IPS-18a (cell line): ENCODE data around the gene SLX4IP.

ENCODE experiments used
- H3K27ac ChIP-seq: one replicate; pipeline ENCODE4 v1.5.1; 2013; ENCODE audit warnings: low read length
- H3K27me3 ChIP-seq: one replicate; pipeline ENCODE4 v1.6.1; 2013; ENCODE audit warnings: mild to moderate bottlenecking, low read length; ENCODE audit not compliant: control insufficient read depth, insufficient read depth
- H3K36me3 ChIP-seq: one replicate; pipeline ENCODE4 v1.6.1; 2013; ENCODE audit warnings: low read depth, low read length; ENCODE audit not compliant: control insufficient read depth
- H3K4me1 ChIP-seq: one replicate; pipeline ENCODE4 v1.6.1; 2013; ENCODE audit warnings: low read depth, low read length; ENCODE audit not compliant: control insufficient read depth
- H3K4me3 ChIP-seq: one replicate; pipeline ENCODE4 v1.5.1; 2013; ENCODE audit warnings: low read length
- H3K9ac ChIP-seq: one replicate; pipeline ENCODE4 v1.6.1; 2013; ENCODE audit warnings: mild to moderate bottlenecking, low read length, moderate library complexity
- H3K9me3 ChIP-seq: one replicate; pipeline ENCODE4 v1.6.1; 2013; ENCODE audit warnings: low read depth, low read length; ENCODE audit not compliant: control insufficient read depth

Gene SLX4IP

GRCh38 chr20:10524643-10525042 is 89.5 kb downstream of the SLX4IP start:
- H3K27me3 ChIP-seq = no peaks in the 10 kb centered on the region
- no peak overlapping the region for H3K4me3 ChIP-seq
- H3K27ac ChIP-seq = no peak overlapping the region

GRCh38 chr20:10527781-10528180 is 92.7 kb downstream of the SLX4IP start:
- H3K9ac ChIP-seq = no peak overlapping the region
- H3K27ac ChIP-seq = no peak overlapping the region
- H3K4me1 ChIP-seq = peaks cover 18% of the 10 kb centered on the region
- H3K27me3 ChIP-seq = no peaks in the 10 kb centered on the region
- H3K4me3 ChIP-seq = no peak overlapping the region
- no peaks in the 10 kb centered on the region for H3K9me3 ChIP-seq
- H3K36me3 ChIP-seq = no peaks in the 10 kb centered on the region

More at GRCh38 chr20:10524643-10525042, 89.5 kb downstream of the SLX4IP start:
- Histone ChIP-seq H3K9ac (no peak overlapping the region), H3K4me1 (peaks cover 32% of the 10 kb centered on the region), H3K9me3 (no peaks in the 10 kb centered on the region), H3K36me3 (no peaks in the 10 kb centered on the region)

DNA sequence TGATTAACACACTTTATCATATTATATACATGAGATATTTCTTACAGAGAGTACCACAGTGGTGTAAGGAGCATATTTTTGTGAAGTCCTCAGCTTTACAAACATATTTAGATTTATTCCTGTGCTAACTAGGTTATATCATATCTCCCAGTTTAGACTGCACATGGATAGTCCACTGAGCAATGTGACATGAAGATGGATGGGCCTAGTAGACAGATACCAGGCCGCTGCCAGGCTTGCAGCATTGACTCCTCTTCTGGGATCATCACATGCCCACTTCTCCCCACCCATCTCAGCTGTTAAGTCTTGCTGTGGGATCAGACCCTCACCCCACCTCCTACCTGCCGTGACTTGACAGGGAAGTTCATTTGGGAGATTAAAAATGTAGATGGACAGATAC is 95.8 kb downstream of the SLX4IP start:
- H3K4me3 ChIP-seq = no peak overlapping the region
- H3K9ac ChIP-seq = no peak overlapping the region
- H3K4me1 ChIP-seq = peaks cover under 1% of the 10 kb centered on the region
- H3K27me3 ChIP-seq = no peaks in the 10 kb centered on the region
- H3K36me3 ChIP-seq = no peaks in the 10 kb centered on the region
- H3K9me3 ChIP-seq = no peaks in the 10 kb centered on the region
- H3K27ac ChIP-seq = no peak overlapping the region

DNA sequence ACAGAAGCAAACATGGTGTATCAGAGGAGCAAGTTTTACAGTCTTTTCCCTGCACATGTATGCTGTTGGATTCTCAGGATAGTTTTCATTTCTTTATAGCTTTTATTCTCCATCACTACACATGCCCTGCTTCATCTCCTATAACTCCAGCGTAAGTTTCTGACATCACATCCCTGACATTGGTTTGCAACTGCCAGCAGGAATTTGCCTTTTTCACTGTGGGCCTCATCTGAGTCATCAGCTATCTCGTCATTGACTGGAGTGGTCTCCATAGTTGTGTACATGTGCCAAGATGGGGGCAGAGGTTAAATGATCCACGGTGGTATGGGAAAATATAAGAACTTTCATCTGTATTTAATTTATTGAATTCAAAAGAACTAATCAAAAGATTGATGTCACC is 96.7 kb downstream of the SLX4IP start:
- Histone ChIP-seq H3K4me1 (no peaks in the 10 kb centered on the region), H3K4me3 (no peak overlapping the region), H3K36me3 (no peaks in the 10 kb centered on the region), H3K27ac (no peak overlapping the region), H3K9me3 (no peaks in the 10 kb centered on the region), H3K9ac (no peak overlapping the region), H3K27me3 (no peaks in the 10 kb centered on the region)

GRCh38 chr20:10532361-10532760 is 97.3 kb downstream of the SLX4IP start:
- Histone ChIP-seq H3K4me1 (no peaks in the 10 kb centered on the region), H3K27me3 (no peaks in the 10 kb centered on the region), H3K9me3 (no peaks in the 10 kb centered on the region), H3K9ac (no peak overlapping the region), H3K27ac (no peak overlapping the region), H3K36me3 (no peaks in the 10 kb centered on the region), H3K4me3 (no peak overlapping the region)

DNA sequence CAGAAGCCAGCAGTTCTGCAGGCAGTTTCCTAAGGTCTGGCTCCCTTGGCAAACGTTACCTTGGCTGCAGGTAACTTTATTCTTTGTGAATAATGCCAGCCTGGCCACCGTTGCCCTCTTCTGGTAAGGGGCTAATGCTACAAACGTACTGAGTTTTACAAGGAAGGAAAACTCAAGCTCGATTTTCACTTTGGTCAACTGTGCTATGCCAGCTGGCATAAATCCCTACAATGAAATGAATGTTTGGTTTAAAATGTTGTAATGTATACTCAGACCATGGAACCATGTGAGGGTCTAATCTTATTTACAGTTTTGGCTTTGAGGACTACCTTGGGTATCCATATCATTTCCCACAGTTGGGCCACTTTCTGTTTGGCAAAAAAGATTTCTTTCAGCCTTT is 101.4 kb downstream of the SLX4IP start:
- Histone ChIP-seq H3K27me3 (no peaks in the 10 kb centered on the region), H3K4me1 (peaks cover 14% of the 10 kb centered on the region), H3K9me3 (no peaks in the 10 kb centered on the region), H3K4me3 (no peak overlapping the region), H3K9ac (no peak overlapping the region), H3K27ac (no peak overlapping the region), H3K36me3 (no peaks in the 10 kb centered on the region)

- H3K9me3 ChIP-seq = no peaks in the 10 kb centered on the region
- peaks cover 14% of the 10 kb centered on the region for H3K4me1 ChIP-seq
- H3K4me3 ChIP-seq = no peak overlapping the region
- H3K27ac ChIP-seq = no peak overlapping the region
- H3K36me3 ChIP-seq = no peaks in the 10 kb centered on the region
- H3K27me3 ChIP-seq = no peaks in the 10 kb centered on the region
- H3K9ac ChIP-seq = no peak overlapping the region
These were observed 102.9 kb downstream of the SLX4IP start for GRCh38 chr20:10537850-10538480.

DNA sequence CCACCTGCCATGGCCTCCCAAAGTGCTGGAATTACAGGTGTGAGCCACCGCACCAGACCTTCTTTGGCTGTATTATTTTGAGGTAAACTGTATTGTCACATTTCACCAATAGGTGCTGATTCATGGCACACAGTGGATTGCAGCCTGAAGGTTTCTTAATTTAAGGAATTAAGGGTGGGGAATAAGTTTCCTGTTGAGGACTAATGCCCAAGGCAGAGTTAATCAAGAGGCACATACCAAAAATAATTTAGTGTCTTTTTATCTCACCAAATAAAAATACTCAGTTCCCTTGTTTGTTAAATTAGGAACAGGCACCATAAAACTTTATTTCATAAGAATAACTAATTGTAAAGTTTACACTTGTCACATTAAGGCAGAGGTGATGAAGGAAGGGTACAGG is 103.7 kb downstream of the SLX4IP start:
- H3K27ac ChIP-seq = no peak overlapping the region
- H3K4me1 ChIP-seq = peaks cover 14% of the 10 kb centered on the region
- no peak overlapping the region for H3K4me3 ChIP-seq
- H3K9me3 ChIP-seq = no peaks in the 10 kb centered on the region
- H3K27me3 ChIP-seq = no peaks in the 10 kb centered on the region
- no peak overlapping the region for H3K9ac ChIP-seq
- no peaks in the 10 kb centered on the region for H3K36me3 ChIP-seq

DNA sequence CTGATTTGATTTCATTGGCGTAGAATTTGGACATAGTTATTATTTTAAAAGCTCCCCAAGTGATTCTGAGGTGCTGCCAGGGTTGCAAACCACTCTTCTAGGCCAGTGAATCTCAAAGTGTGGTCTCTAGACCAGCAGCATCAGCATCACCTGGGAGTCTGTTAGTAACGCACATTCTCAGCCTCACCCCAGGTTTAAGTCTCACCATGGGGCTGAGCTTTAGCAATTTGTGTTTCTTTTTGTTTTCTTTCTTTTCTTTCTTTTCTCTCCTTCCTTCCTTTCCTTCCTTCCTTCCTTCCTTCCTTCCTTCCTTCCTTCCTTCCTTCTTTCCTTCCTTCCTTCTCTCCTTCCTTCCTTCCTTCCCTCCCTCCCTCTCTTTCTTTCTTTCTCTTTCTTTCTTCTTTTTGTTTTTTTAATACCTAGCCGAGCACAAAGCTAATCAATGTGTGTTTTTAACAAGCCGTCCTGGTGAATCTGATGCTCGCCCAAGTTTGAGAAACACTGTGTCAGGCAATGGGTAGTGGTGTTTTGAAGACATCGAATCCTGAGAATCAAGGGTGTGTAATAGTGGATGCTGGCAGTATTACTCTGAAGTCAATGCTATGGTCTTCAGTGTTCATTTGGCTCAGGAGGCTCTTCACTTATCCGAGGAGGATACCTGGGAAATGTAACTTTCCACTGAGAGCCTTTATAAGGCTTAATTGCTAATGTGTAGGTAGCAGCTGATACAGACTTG is 104.9 kb downstream of the SLX4IP start:
- no peaks in the 10 kb centered on the region for H3K9me3 ChIP-seq
- peaks cover 14% of the 10 kb centered on the region for H3K4me1 ChIP-seq
- H3K9ac ChIP-seq = no peak overlapping the region
- H3K36me3 ChIP-seq = no peaks in the 10 kb centered on the region
- H3K27ac ChIP-seq = no peak overlapping the region
- H3K27me3 ChIP-seq = no peaks in the 10 kb centered on the region
- H3K4me3 ChIP-seq = no peak overlapping the region

- H3K27me3 ChIP-seq = no peaks in the 10 kb centered on the region
- H3K27ac ChIP-seq = no peak overlapping the region
- H3K9me3 ChIP-seq = no peaks in the 10 kb centered on the region
- H3K36me3 ChIP-seq = no peaks in the 10 kb centered on the region
- no peak overlapping the region for H3K9ac ChIP-seq
- no peak overlapping the region for H3K4me3 ChIP-seq
- H3K4me1 ChIP-seq = peaks cover 14% of the 10 kb centered on the region
These were observed 105.8 kb downstream of the SLX4IP start for GRCh38 chr20:10540636-10541493.

- Histone ChIP-seq H3K9me3 (no peaks in the 10 kb centered on the region), H3K9ac (no peak overlapping the region), H3K27ac (no peak overlapping the region), H3K36me3 (no peaks in the 10 kb centered on the region), H3K4me3 (no peak overlapping the region), H3K4me1 (peaks cover 14% of the 10 kb centered on the region), H3K27me3 (no peaks in the 10 kb centered on the region)
These were observed 106.7 kb downstream of the SLX4IP start for GRCh38 chr20:10541668-10542411.
